Mucosa of descending colon (tissue), 3 donors: Measurements from ENCODE around the gene TMEM203. TPM values are rescaled to one million over a fixed set of nuclear protein-coding genes. Genes with fewer than 3 reads are reported as not detected.

ENCODE experiments used
- ATAC-seq: fragments of 200-7000 bp; cut with Tn5 transposase; one replicate; pipeline ENCODE4 v1.9.1; 2020; ENCODE audit warnings: mild to moderate bottlenecking, moderate library complexity
- DNase-seq, 3 donors: peaks; one replicate each; pipeline ENCODE4 v3.0.0-alpha.2; 2020
- H3K36me3 ChIP-seq: fragments of 200-600 bp; one replicate; pipeline ENCODE4 v1.8.0; 2021; ENCODE audit warnings: low read depth, mild to moderate bottlenecking
- H3K4me1 ChIP-seq: fragments of 200-600 bp; one replicate; pipeline ENCODE4 v1.8.0; 2021; ENCODE audit warnings: low read depth, mild to moderate bottlenecking
- H3K4me3 ChIP-seq: fragments of 200-600 bp; one replicate; pipeline ENCODE4 v1.8.0; 2021; ENCODE audit warnings: mild to moderate bottlenecking
- H3K9me3 ChIP-seq: fragments of 200-600 bp; one replicate; pipeline ENCODE4 v1.8.0; 2021; ENCODE audit warnings: mild to moderate bottlenecking
- CTCF ChIP-seq: fragments of 200-600 bp; IDR thresholded peaks from one replicate; pipeline ENCODE4 v1.8.0; 2022; ENCODE audit warnings: antibody characterized with exemption, mild to moderate bottlenecking
- intact Hi-C, 2 donors: fragments of 100-400 bp; cut with DNase I in 1 of 2; cut with micrococcal nuclease in 1 of 2; formaldehyde crosslinking; loops; one replicate each; pipeline versions ENCODE4 v1.11.0 to v1.11.1; 2022; cut with DNase I, micrococcal nuclease
- total RNA-seq, 3 donors: library from RNA; stranded (reverse); fragmentation: NEBNext Ultra II Directional in 2 of 3; extraction: Animal tissue kit (Norgen Biotek cat#: 25700) in 2 of 3; gene quantifications; one replicate each; pipeline versions ENCODE4 v1.2.1 to v1.2.4, GENCODE V29; 2021 to 2023
- donor health status: DM: no; HTN: no; CAD: no; lungs with moderate emphysema.
- donor health status: DM: no; HTN: no; CAD: no.
- donor health status: DM: no; HTN: yes; CAD: no.

Gene TMEM203
- total RNA-seq, 3 donors from 2014 or later, result 30.6 to 40.4 (median 40.0) TPM

DNA sequence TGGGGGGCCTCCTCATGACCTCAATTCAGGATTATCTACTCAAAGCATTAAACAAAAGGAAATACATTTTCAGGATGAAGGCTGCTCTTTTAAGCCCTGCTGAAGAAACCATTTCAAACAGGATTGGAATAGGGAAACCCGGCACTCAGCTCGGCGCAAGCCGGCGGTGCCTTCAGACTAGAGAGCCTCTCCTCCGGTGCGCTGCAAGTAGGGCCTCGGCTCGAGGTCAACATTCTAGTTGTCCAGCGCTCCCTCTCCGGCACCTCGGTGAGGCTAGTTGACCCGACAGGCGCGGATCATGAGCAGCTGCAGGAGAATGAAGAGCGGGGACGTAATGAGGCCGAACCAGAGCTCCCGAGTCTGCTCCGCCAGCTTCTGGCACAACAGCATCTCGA lies 720 bp downstream of the TMEM203 start:
- H3K36me3 ChIP-seq, result peaks cover 3% of the 10 kb centered on the region
- DNase-seq, result no peak
- no peak for TF ChIP-seq CTCF
- H3K9me3 ChIP-seq, result no peaks in the 10 kb centered on the region
- H3K4me1 ChIP-seq, result peaks cover 34% of the 10 kb centered on the region
- intact Hi-C loops, result no loop called here
- no peak for ATAC-seq
- peak overlapping the region; percentile 87 for H3K4me3 ChIP-seq

- intact Hi-C loops, result no loop called here
- TF ChIP-seq CTCF, result no peak
- DNase-seq, result no peak
- H3K4me1 ChIP-seq, result peaks cover 47% of the 10 kb centered on the region
- no peaks in the 10 kb centered on the region for H3K9me3 ChIP-seq
- ATAC-seq, result no peak
- H3K4me3 ChIP-seq, result no peak overlapping the region
- peaks cover 3% of the 10 kb centered on the region for H3K36me3 ChIP-seq
Observed at GRCh38 chr9:137202966-137203365, 2.5 kb downstream of the TMEM203 start.

- Histone ChIP-seq H3K4me3 (peak overlapping the region; percentile 56), H3K36me3 (peaks cover 3% of the 10 kb centered on the region), H3K4me1 (peaks cover 56% of the 10 kb centered on the region), H3K9me3 (no peaks in the 10 kb centered on the region)
- no peak for TF ChIP-seq CTCF
- DNase-seq (peak in 1 of 3 donors; percentile 27), ATAC-seq (no peak)
- intact Hi-C loops, result no loop called here
Observed at GRCh38 chr9:137201205-137201868, 4.1 kb downstream of the TMEM203 start.

- no peak for TF ChIP-seq CTCF
- Histone ChIP-seq H3K36me3 (peaks cover 3% of the 10 kb centered on the region), H3K4me3 (peak within 1 kb of the TSS; percentile 56), H3K9me3 (no peaks in the 10 kb centered on the region), H3K4me1 (peaks cover 60% of the 10 kb centered on the region)
- intact Hi-C loops, result no loop called here
- DNase-seq (peak; percentile 99), ATAC-seq (peak; percentile 82)
Observed at GRCh38 chr9:137200311-137201204, 4.9 kb downstream of the TMEM203 start, which contains the start of gene TPRN. TPRN (minus strand) TSS chr9:137200741; CDS start chr9:137200711, 30 bp downstream.

DNA sequence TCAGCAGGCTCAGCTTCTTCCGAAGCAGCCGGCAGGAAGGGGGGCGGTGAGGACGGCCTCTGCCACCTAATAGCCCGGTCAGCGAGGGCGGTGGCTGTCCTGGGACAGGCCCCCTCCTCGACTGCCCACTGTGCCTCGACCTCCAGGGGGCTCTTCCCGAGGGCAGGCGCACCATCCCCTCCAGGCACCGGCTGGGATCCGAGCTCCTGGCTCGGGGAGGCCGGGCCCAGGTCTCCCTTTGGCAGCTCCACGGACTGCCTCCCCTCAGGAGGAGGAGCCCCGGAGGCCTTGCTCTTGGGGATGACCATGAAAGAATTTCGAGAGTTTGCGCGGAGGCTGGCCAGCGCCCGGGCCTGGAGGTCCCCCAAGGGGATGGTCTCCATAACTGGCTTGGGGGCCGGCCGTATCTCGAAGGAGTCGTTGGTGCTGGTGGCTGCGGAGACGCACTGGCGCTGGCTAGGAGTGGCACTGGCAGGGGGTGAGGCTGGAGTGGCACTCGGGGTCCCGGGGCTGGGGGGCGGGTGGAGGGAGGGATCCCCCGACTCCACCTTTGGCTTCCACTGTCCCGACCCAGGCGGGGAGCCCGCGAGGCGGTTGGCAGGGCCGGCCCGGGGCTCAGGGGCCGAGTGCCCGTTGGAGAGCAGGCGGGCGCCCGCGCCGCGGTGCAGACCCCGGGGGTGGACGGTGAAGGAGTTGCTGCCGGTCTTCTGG lies 5.9 kb downstream of the TMEM203 start:
- Histone ChIP-seq H3K4me3 (peak overlapping the region; percentile 56), H3K36me3 (peaks cover 3% of the 10 kb centered on the region), H3K4me1 (peaks cover 65% of the 10 kb centered on the region), H3K9me3 (no peaks in the 10 kb centered on the region)
- TF ChIP-seq CTCF, result no peak
- DNase-seq, result peak in 1 of 3 donors; percentile 59
- intact Hi-C loops, result no loop called here
- ATAC-seq, result no peak
